A549 treated with DMSO at 1 μM for 4 hours (cell line): ENCODE results near the gene SEC22C. TPM values are rescaled to one million over a fixed set of nuclear protein-coding genes. Genes with fewer than 3 reads are reported as not detected.

Experiments
- total RNA-seq: library from RNA; stranded (reverse); fragments of 200-300 nt; extraction: Qiagen RNA extraction; gene quantifications from 5 replicates; pipeline ENCODE4 v1.2.3, GENCODE V29; 2022; ENCODE audit warnings: low read depth

Gene SEC22C, protein sequence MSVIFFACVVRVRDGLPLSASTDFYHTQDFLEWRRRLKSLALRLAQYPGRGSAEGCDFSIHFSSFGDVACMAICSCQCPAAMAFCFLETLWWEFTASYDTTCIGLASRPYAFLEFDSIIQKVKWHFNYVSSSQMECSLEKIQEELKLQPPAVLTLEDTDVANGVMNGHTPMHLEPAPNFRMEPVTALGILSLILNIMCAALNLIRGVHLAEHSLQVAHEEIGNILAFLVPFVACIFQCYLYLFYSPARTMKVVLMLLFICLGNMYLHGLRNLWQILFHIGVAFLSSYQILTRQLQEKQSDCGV
- total RNA-seq, result 28.5 to 35.4 TPM (median 33.6 TPM) in 5 replicates

DNA sequence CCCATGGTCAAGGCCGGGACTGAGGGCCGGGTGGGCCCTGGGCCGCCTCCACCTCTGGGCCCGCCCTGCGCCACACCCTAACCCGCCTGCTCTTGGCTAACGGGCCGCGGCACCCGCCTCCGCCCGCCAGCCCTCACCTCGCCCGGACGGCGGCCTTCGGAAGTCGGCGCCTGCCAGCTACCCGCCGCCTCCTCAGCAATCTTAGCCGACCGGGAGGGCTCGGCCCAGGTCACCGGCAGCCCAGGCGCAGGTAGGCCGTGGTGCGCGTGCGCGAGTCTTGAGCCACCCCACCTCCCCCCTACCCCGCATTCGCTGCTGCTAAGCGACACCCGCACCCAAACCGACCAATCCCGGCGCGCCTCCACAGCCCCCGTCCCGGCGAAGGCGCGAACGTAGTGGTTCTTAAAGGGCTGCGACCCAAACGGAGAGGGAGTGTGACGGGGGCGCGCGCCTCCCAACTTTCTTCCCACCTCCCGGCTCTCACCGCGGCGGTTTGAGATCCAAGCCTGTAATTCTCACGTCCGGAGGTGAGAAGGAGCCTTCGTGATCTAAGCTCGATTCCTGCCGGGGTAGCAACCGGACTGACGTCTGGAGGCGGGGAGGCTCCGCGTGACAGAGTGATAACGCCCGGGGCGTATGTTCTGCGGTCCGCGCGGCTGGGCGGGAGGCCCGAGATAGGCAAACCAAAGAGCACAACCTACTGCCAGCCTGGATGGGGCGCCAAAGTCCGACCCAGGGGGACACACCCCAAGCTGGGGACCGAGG is at the start of gene SEC22C:
Gene SEC22C (minus strand): TSS at position 259 of the 765 bp plus-strand sequence. CDS start 12,921 bp downstream, outside the sequence.

DNA sequence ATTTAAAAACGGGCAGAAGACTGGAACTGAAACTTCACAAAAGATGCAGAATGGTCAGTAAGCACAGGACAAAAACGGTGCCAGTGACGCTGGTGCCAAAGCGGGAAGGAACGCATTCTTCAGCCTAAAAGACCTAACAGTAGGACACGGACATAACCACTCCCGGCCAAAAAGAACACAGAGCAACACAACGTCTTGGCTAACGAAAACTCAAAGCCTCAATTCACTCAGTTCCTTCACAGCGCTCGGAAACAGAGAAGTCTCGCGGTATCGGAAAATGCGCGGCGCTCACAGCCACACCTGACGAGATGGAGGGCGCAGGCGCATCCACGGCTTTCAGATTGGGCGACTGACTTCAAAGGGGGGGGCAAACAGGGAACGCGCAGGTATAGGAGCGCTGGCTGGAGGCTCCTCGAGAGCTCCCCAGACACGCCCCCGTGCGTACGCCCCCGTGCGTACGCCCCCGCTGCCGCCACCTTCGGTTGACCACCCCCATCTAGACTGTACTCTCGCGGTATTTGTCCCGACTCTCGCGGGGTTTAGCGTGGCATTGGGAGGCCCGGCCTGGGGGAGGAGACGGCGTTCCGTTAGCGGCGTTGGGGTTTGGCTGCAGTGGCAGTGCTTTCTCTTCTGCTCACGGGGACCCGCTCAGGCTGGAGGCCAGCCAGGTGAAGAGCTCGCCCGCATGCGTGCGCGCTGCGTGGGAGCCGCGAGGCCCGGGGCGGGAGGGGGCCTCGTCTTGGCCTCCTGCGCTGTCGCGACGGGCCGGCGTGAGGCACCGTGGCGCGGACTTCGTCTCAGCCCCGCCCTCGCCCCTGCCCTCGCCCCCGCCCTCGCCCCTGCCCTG is 18.6 kb upstream of the SEC22C start, which contains the start of gene NKTR:
Gene NKTR (plus strand): TSS at position 576 of the 847 bp plus-strand sequence. CDS start 321 bp downstream, outside the sequence.

GRCh38 chr3:42502429-42503250 is 79.1 kb downstream of the SEC22C start, which contains the start of gene VIPR1:
VIPR1 (plus strand) TSS chr3:42502643; CDS start chr3:42502736, 93 bp downstream.

Other genes with a start within 250 kb of the SEC22C start
- gene LYZL4, start 171.4 kb downstream of the SEC22C start, total RNA-seq, result not detected in 5 replicates
- 0.46 to 0.82 TPM (median 0.66 TPM) in 5 replicates for gene VIPR1, start 79.3 kb downstream of the SEC22C start, total RNA-seq
- gene SS18L2, start 8.9 kb upstream of the SEC22C start, total RNA-seq, result 16.8 to 20.9 TPM (median 19.6 TPM) in 5 replicates
- 9.0 to 13.9 TPM (median 12.5 TPM) in 5 replicates for gene NKTR, start 18.7 kb upstream of the SEC22C start, total RNA-seq
- gene ZBTB47, start 71.7 kb upstream of the SEC22C start, total RNA-seq, result 6.0 to 7.4 TPM (median 6.5 TPM) in 5 replicates
- not detected in 5 replicates for gene KLHL40, start 103.6 kb upstream of the SEC22C start, total RNA-seq
- gene HHATL, start 120.8 kb upstream of the SEC22C start, total RNA-seq, result 0.30 TPM in 1 of 5 replicates, not detected in the others
- gene CCDC13, start 191.3 kb upstream of the SEC22C start, total RNA-seq, result 0.40 to 0.79 TPM (median 0.58 TPM) in 5 replicates
- 71.6 to 94.3 TPM (median 78.6 TPM) in 5 replicates for gene HIGD1A, start 222.5 kb upstream of the SEC22C start, total RNA-seq
- gene ACKR2, start 227.5 kb upstream of the SEC22C start, total RNA-seq, result 0.07 TPM in 1 of 5 replicates, not detected in the others